MCF 10A (cell line): ENCODE results near the gene FGFBP2. TPM values are rescaled to one million over a fixed set of nuclear protein-coding genes. Genes with fewer than 3 reads are reported as not detected.

Source experiments
- BruUV-seq: library from RNA; stranded (reverse); fragments of 400-500 nt; replicated peaks from 2 replicates; lab custom pipeline; 2021; lab: Mats Ljungman, UMichigan
- CTCF ChIA-PET: fragments of 300-600 bp; sonication (Branson Sonifier 250); formaldehyde crosslinking; extraction: SDS; loops from one replicate; lab custom pipeline; 2021; ENCODE audit warnings: antibody characterized with exemption, inconsistent platforms; lab: Yijun Ruan, JAX
- POLR2A ChIA-PET: fragments of 300-600, 350-650 bp; sonication (Branson Sonifier 250); formaldehyde crosslinking; extraction: SDS; loops from one replicate; lab custom pipeline; 2020; ENCODE audit warnings: antibody characterized with exemption, inconsistent platforms; lab: Yijun Ruan, JAX
- DNase-seq: peaks from one replicate; pipeline ENCODE4 v3.0.0-alpha.2; 2018; ENCODE audit not compliant: unreplicated experiment
- H3K27ac Mint-ChIP-seq: one replicate; pipeline ENCODE4 v1.8.0; 2022; ENCODE audit warnings: mild to moderate bottlenecking, low read depth, mixed read lengths; ENCODE audit not compliant: unreplicated experiment
- H3K27me3 Mint-ChIP-seq: one replicate; pipeline ENCODE4 v1.8.0; 2022; ENCODE audit warnings: mixed read lengths; ENCODE audit not compliant: insufficient read depth, unreplicated experiment
- H3K36me3 Mint-ChIP-seq: one replicate; pipeline ENCODE4 v1.8.0; 2022; ENCODE audit warnings: mild to moderate bottlenecking, moderate library complexity, mixed read lengths; ENCODE audit not compliant: insufficient read depth, unreplicated experiment
- H3K4me1 Mint-ChIP-seq: one replicate; pipeline ENCODE4 v1.8.0; 2022; ENCODE audit warnings: mixed read lengths; ENCODE audit not compliant: insufficient read depth, unreplicated experiment
- H3K4me3 Mint-ChIP-seq: one replicate; pipeline ENCODE4 v1.8.0; 2022; ENCODE audit warnings: mild to moderate bottlenecking, moderate library complexity, mixed read lengths; ENCODE audit not compliant: unreplicated experiment
- H3K9me3 Mint-ChIP-seq: one replicate; pipeline ENCODE4 v1.8.0; 2022; ENCODE audit warnings: mixed read lengths; ENCODE audit not compliant: unreplicated experiment
- CTCF ChIP-seq: fragments of 200-600 bp; IDR thresholded peaks from one replicate; pipeline ENCODE4 v1.8.0; 2022; ENCODE audit warnings: antibody characterized with exemption, mild to moderate bottlenecking; ENCODE audit not compliant: unreplicated experiment
- intact Hi-C: fragments of 100-400 bp; cut with micrococcal nuclease; formaldehyde crosslinking; loops from 2 replicates; pipeline ENCODE4 v1.14.1; 2022
- total RNA-seq: library from RNA; stranded (reverse); gene quantifications from 2 replicates; pipeline ENCODE4 v1.2.3, GENCODE V29; 2022

FGFBP2 gene
- total RNA-seq, 1 experiment from 2014 or later = not detected

GRCh38 chr4:15961781-15962510, 1.0 kb downstream of the FGFBP2 start:
- no peak for TF ChIP-seq CTCF
- DNase-seq = no peak
- intact Hi-C loops = no loop called here
- H3K4me3 Mint-ChIP-seq = no peak overlapping the region
- POLR2A ChIA-PET = no interaction called here
- CTCF ChIA-PET = interaction anchor here (1.2 to 6.6 kb wide), 4 partner anchors 13 to 303 kb away, joined by 3 to 40 read pairs (median 12); no protein-coding TSS in a partner anchor
- BruUV-seq = no TSS peak
- no peaks in the 10 kb centered on the region for H3K36me3 Mint-ChIP-seq
- H3K27ac Mint-ChIP-seq = no peak overlapping the region
- H3K4me1 Mint-ChIP-seq = no peaks in the 10 kb centered on the region
- peaks cover 10% of the 10 kb centered on the region for H3K9me3 Mint-ChIP-seq
- peaks cover 12% of the 10 kb centered on the region for H3K27me3 Mint-ChIP-seq

- CTCF ChIA-PET = interaction anchor here (0.7 to 2.8 kb wide), 8 partner anchors 12 to 479 kb away, joined by 3 to 31 read pairs (median 5); no protein-coding TSS in a partner anchor
- DNase-seq = no peak
- BruUV-seq = no TSS peak
- Mint-ChIP-seq H3K27ac (no peak overlapping the region), H3K9me3 (no peaks in the 10 kb centered on the region), H3K4me3 (no peak overlapping the region), H3K4me1 (peaks cover 4% of the 10 kb centered on the region), H3K27me3 (no peaks in the 10 kb centered on the region), H3K36me3 (no peaks in the 10 kb centered on the region)
- no peak for TF ChIP-seq CTCF
- intact Hi-C loops = loop anchor here (10.0 kb wide), 1 partner anchor 306 kb away; no protein-coding TSS in a partner anchor
- POLR2A ChIA-PET = no interaction called here
Observed at GRCh38 chr4:15958562-15958961, 4.4 kb downstream of the FGFBP2 start.

GRCh38 chr4:15956179-15956850, 6.7 kb downstream of the FGFBP2 start:
- Mint-ChIP-seq H3K4me3 (no peak overlapping the region), H3K36me3 (no peaks in the 10 kb centered on the region), H3K27me3 (no peaks in the 10 kb centered on the region), H3K27ac (no peak overlapping the region), H3K4me1 (peaks cover 10% of the 10 kb centered on the region), H3K9me3 (no peaks in the 10 kb centered on the region)
- ChIA-PET CTCF (interaction anchor here (0.6 to 12.1 kb wide), 63 partner anchors 9 to 1747 kb away, joined by 3 to 357 read pairs (median 5); no protein-coding TSS in a partner anchor), POLR2A (interaction anchor here (0.7 to 2.4 kb wide), 7 partner anchors 18 to 157 kb away, joined by 3 to 27 read pairs (median 3); no protein-coding TSS in a partner anchor)
- peak; percentile 92 for TF ChIP-seq CTCF
- BruUV-seq = no TSS peak
- peak; percentile 89 for DNase-seq
- intact Hi-C loops = loop anchor here (1.0 to 10.0 kb wide), 6 partner anchors 44 to 477 kb away; no protein-coding TSS in a partner anchor

- intact Hi-C loops = loop anchor here (1.0 to 10.0 kb wide), 6 partner anchors 45 to 476 kb away; no protein-coding TSS in a partner anchor
- peak; percentile 46 for DNase-seq
- Mint-ChIP-seq H3K36me3 (no peaks in the 10 kb centered on the region), H3K9me3 (no peaks in the 10 kb centered on the region), H3K4me1 (peaks cover 10% of the 10 kb centered on the region), H3K4me3 (no peak overlapping the region), H3K27me3 (no peaks in the 10 kb centered on the region), H3K27ac (no peak overlapping the region)
- peak; percentile 15 for TF ChIP-seq CTCF
- no TSS peak for BruUV-seq
- ChIA-PET POLR2A (interaction anchor here (0.6 to 2.4 kb wide), 7 partner anchors 18 to 323 kb away, joined by 3 to 27 read pairs (median 4); no protein-coding TSS in a partner anchor), CTCF (interaction anchor here (0.6 to 12.1 kb wide), 60 partner anchors 9 to 1747 kb away, joined by 3 to 357 read pairs (median 5); no protein-coding TSS in a partner anchor)
Observed at GRCh38 chr4:15955670-15956069, 7.3 kb downstream of the FGFBP2 start.
